WTC11 (cell line): Measurements from ENCODE around the gene CRY2. TPM values are rescaled to one million over a fixed set of nuclear protein-coding genes. Genes with fewer than 3 reads are reported as not detected.

ENCODE experiments used
- ATAC-seq: fragments of 200-7000 bp; cut with Tn5 transposase; 2 replicates; pipeline ENCODE4 v1.10.0; 2021; ENCODE audit warnings: mild to moderate bottlenecking, moderate library complexity
- CTCF ChIA-PET: fragments of 300-600 bp; sonication (Branson Sonifier 250); formaldehyde crosslinking; loops from one replicate; lab custom pipeline; 2021; ENCODE audit warnings: antibody characterized with exemption; lab: Charles Lee
- POLR2A ChIA-PET: fragments of 350-600 bp; sonication (Branson Sonifier 250); formaldehyde crosslinking; loops from one replicate; lab custom pipeline; 2021; ENCODE audit warnings: antibody characterized with exemption; lab: Charles Lee
- DNase-seq: peaks from one replicate; pipeline ENCODE4 v3.0.0; 2021; ENCODE audit warnings: low spot score
- H3K27ac Mint-ChIP-seq: 2 replicates; pipeline ENCODE4 v1.8.0; 2021; ENCODE audit warnings: mixed read lengths
- H3K27me3 Mint-ChIP-seq: 2 replicates; pipeline ENCODE4 v1.8.0; 2021; ENCODE audit warnings: low read depth, mild to moderate bottlenecking, moderate library complexity, mixed read lengths
- H3K36me3 Mint-ChIP-seq: 2 replicates; pipeline ENCODE4 v1.8.0; 2021; ENCODE audit warnings: mixed read lengths
- H3K4me1 Mint-ChIP-seq: 2 replicates; pipeline ENCODE4 v1.8.0; 2022; ENCODE audit warnings: mixed read lengths
- H3K4me3 Mint-ChIP-seq: 2 replicates; pipeline ENCODE4 v1.8.0; 2021; ENCODE audit warnings: mild to moderate bottlenecking, moderate library complexity, mixed read lengths
- H3K9me3 Mint-ChIP-seq: 2 replicates; pipeline ENCODE4 v1.8.0; 2021; ENCODE audit warnings: mixed read lengths
- ATF1 ChIP-seq: sonication (generic); formaldehyde crosslinking; IDR thresholded peaks from 2 replicates; pipeline ENCODE4 v1.8.1; 2023; ENCODE audit warnings: mild to moderate bottlenecking, moderate library complexity, missing genetic modification reagents
- FOXK1 ChIP-seq: sonication (generic); formaldehyde crosslinking; IDR thresholded peaks from 2 replicates; pipeline ENCODE4 v1.8.0; 2022; ENCODE audit warnings: mild to moderate bottlenecking, moderate library complexity, missing genetic modification reagents
- FOXP1 ChIP-seq: sonication (generic); formaldehyde crosslinking; IDR thresholded peaks from 2 replicates; pipeline ENCODE4 v1.8.0; 2022; ENCODE audit warnings: missing genetic modification reagents, mild to moderate bottlenecking, moderate library complexity, borderline replicate concordance
- GABPB1 ChIP-seq: sonication (generic); formaldehyde crosslinking; IDR thresholded peaks from 2 replicates; pipeline ENCODE4 v1.8.1; 2023; ENCODE audit warnings: mild to moderate bottlenecking, missing genetic modification reagents
- IRF2 ChIP-seq: sonication (generic); formaldehyde crosslinking; IDR thresholded peaks from 2 replicates; pipeline ENCODE4 v1.8.0; 2022; ENCODE audit warnings: low read depth, missing genetic modification reagents, borderline replicate concordance
- RORB ChIP-seq: fragments of 250-450 bp; sonication (Bioruptor Pico); IDR thresholded peaks from 2 replicates; pipeline ENCODE4 v1.9.0; 2021; ENCODE audit warnings: mild to moderate bottlenecking
- SP1 ChIP-seq: sonication (generic); formaldehyde crosslinking; conservative IDR thresholded peaks from 2 replicates; pipeline ENCODE4 v1.8.1; 2022; ENCODE audit warnings: missing genetic modification reagents
- TCF7 ChIP-seq: sonication (generic); formaldehyde crosslinking; IDR thresholded peaks from 2 replicates; pipeline ENCODE4 v1.8.0; 2022; ENCODE audit warnings: mild to moderate bottlenecking, low read depth, missing genetic modification reagents, moderate library complexity
- ZBTB21 ChIP-seq: sonication (generic); formaldehyde crosslinking; IDR thresholded peaks from 2 replicates; pipeline ENCODE4 v1.8.1; 2023; ENCODE audit warnings: mild to moderate bottlenecking, missing genetic modification reagents, borderline replicate concordance
- ZNF396 ChIP-seq: fragments of 250-450 bp; sonication (Bioruptor Pico); IDR thresholded peaks from 2 replicates; pipeline ENCODE4 v1.8.0; 2021; ENCODE audit warnings: mild to moderate bottlenecking, moderate library complexity, borderline replicate concordance
- ZNF671 ChIP-seq: fragments of 250-450 bp; sonication (Bioruptor Pico); IDR thresholded peaks from 2 replicates; pipeline ENCODE4 v1.8.0; 2021; ENCODE audit warnings: mild to moderate bottlenecking
- total RNA-seq: library from RNA; stranded (reverse); gene quantifications from 3 replicates; pipeline ENCODE4 v1.2.3, GENCODE V29; 2021
- TF ChIP-seq, protein P1 (sequence below): sonication (generic); formaldehyde crosslinking; IDR thresholded peaks from 2 replicates; pipeline ENCODE4 v1.8.1; 2023; ENCODE audit warnings: mild to moderate bottlenecking, missing genetic modification reagents, moderate library complexity
- TF ChIP-seq, protein P2 (sequence below): sonication (generic); formaldehyde crosslinking; IDR thresholded peaks from 2 replicates; pipeline ENCODE4 v1.8.0; 2022; ENCODE audit warnings: mild to moderate bottlenecking, missing genetic modification reagents
- TF ChIP-seq, protein P3 (sequence below): sonication (generic); formaldehyde crosslinking; IDR thresholded peaks from 2 replicates; pipeline ENCODE4 v1.8.0; 2022; ENCODE audit warnings: mild to moderate bottlenecking, missing genetic modification reagents
- TF ChIP-seq, protein P4 (sequence below): sonication (generic); formaldehyde crosslinking; IDR thresholded peaks from 2 replicates; pipeline ENCODE4 v1.8.1; 2022; ENCODE audit warnings: missing genetic modification reagents, borderline replicate concordance
- TF ChIP-seq, protein P5 (sequence below): sonication (generic); formaldehyde crosslinking; IDR thresholded peaks from 2 replicates; pipeline ENCODE4 v1.8.0; 2022; ENCODE audit warnings: mild to moderate bottlenecking, missing genetic modification reagents
- TF ChIP-seq, protein P6 (sequence below): fragments of 250-450 bp; sonication (Bioruptor Pico); conservative IDR thresholded peaks from 2 replicates; pipeline ENCODE4 v1.9.0; 2021; ENCODE audit warnings: mild to moderate bottlenecking
- TF ChIP-seq, protein P7 (sequence below): sonication (generic); formaldehyde crosslinking; IDR thresholded peaks from 2 replicates; pipeline ENCODE4 v1.8.1; 2023; ENCODE audit warnings: mild to moderate bottlenecking, missing genetic modification reagents
- TF ChIP-seq, protein P8 (sequence below): fragments of 250-450 bp; sonication (Bioruptor Pico); IDR thresholded peaks from 2 replicates; pipeline ENCODE4 v1.9.0; 2021; ENCODE audit warnings: mild to moderate bottlenecking, borderline replicate concordance

Gene CRY2
- total RNA-seq, 1 experiment from 2014 or later, result 18.3 TPM

DNA sequence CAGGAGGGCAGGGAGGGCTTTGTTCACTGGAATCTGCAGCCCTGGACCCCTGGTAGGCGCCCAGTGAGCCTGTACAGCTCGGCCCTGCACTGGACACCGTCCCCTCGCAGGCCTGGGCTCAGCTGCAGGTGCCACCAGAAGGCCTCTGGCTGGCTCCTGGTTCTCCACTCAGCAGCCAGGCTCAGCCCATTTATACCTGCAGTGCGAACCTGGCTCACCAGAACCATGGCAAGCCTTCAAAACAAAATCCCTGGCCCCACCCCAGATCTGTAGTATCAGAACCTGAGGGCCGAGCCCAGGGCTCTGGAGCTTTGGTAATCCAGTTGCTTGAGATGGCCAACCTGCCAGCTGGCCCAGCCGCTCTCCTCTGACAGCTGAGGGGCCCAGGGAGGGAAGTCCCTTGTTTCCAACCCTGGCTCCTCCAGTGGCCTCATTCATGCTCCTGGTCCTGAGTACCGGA, 60.7 kb downstream of the CRY2 start:
- no peak for DNase-seq
- TF ChIP-seq RORB (CRISPR knock-in tag) (no peak), TCF7 (CRISPR knock-in tag) (no peak), GABPB1 (CRISPR knock-in tag) (no peak), IRF2 (CRISPR knock-in tag) (no peak), FOXK1 (no peak), ZNF671 (CRISPR knock-in tag) (no peak), ATF1 (CRISPR knock-in tag) (no peak), FOXP1 (CRISPR knock-in tag) (no peak), SP1 (CRISPR knock-in tag) (no peak), ZBTB21 (CRISPR knock-in tag) (no peak), ZNF396 (CRISPR knock-in tag) (no peak)
- TF ChIP-seq, protein P1, sequence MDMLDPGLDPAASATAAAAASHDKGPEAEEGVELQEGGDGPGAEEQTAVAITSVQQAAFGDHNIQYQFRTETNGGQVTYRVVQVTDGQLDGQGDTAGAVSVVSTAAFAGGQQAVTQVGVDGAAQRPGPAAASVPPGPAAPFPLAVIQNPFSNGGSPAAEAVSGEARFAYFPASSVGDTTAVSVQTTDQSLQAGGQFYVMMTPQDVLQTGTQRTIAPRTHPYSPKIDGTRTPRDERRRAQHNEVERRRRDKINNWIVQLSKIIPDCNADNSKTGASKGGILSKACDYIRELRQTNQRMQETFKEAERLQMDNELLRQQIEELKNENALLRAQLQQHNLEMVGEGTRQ (CRISPR knock-in tag), result no peak
- TF ChIP-seq, protein P2, sequence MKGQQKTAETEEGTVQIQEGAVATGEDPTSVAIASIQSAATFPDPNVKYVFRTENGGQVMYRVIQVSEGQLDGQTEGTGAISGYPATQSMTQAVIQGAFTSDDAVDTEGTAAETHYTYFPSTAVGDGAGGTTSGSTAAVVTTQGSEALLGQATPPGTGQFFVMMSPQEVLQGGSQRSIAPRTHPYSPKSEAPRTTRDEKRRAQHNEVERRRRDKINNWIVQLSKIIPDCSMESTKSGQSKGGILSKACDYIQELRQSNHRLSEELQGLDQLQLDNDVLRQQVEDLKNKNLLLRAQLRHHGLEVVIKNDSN (CRISPR knock-in tag), result no peak
- TF ChIP-seq, protein P3, sequence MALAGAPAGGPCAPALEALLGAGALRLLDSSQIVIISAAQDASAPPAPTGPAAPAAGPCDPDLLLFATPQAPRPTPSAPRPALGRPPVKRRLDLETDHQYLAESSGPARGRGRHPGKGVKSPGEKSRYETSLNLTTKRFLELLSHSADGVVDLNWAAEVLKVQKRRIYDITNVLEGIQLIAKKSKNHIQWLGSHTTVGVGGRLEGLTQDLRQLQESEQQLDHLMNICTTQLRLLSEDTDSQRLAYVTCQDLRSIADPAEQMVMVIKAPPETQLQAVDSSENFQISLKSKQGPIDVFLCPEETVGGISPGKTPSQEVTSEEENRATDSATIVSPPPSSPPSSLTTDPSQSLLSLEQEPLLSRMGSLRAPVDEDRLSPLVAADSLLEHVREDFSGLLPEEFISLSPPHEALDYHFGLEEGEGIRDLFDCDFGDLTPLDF (CRISPR knock-in tag), result no peak
- TF ChIP-seq, protein P4, sequence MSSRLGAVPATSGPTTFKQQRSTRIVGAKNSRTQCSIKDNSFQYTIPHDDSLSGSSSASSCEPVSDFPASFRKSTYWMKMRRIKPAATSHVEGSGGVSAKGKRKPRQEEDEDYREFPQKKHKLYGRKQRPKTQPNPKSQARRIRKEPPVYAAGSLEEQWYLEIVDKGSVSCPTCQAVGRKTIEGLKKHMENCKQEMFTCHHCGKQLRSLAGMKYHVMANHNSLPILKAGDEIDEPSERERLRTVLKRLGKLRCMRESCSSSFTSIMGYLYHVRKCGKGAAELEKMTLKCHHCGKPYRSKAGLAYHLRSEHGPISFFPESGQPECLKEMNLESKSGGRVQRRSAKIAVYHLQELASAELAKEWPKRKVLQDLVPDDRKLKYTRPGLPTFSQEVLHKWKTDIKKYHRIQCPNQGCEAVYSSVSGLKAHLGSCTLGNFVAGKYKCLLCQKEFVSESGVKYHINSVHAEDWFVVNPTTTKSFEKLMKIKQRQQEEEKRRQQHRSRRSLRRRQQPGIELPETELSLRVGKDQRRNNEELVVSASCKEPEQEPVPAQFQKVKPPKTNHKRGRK, result no peak
- TF ChIP-seq, protein P5, sequence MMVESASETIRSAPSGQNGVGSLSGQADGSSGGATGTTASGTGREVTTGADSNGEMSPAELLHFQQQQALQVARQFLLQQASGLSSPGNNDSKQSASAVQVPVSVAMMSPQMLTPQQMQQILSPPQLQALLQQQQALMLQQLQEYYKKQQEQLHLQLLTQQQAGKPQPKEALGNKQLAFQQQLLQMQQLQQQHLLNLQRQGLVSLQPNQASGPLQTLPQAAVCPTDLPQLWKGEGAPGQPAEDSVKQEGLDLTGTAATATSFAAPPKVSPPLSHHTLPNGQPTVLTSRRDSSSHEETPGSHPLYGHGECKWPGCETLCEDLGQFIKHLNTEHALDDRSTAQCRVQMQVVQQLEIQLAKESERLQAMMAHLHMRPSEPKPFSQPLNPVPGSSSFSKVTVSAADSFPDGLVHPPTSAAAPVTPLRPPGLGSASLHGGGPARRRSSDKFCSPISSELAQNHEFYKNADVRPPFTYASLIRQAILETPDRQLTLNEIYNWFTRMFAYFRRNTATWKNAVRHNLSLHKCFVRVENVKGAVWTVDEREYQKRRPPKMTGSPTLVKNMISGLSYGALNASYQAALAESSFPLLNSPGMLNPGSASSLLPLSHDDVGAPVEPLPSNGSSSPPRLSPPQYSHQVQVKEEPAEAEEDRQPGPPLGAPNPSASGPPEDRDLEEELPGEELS (CRISPR knock-in tag), result no peak
- TF ChIP-seq, protein P6, sequence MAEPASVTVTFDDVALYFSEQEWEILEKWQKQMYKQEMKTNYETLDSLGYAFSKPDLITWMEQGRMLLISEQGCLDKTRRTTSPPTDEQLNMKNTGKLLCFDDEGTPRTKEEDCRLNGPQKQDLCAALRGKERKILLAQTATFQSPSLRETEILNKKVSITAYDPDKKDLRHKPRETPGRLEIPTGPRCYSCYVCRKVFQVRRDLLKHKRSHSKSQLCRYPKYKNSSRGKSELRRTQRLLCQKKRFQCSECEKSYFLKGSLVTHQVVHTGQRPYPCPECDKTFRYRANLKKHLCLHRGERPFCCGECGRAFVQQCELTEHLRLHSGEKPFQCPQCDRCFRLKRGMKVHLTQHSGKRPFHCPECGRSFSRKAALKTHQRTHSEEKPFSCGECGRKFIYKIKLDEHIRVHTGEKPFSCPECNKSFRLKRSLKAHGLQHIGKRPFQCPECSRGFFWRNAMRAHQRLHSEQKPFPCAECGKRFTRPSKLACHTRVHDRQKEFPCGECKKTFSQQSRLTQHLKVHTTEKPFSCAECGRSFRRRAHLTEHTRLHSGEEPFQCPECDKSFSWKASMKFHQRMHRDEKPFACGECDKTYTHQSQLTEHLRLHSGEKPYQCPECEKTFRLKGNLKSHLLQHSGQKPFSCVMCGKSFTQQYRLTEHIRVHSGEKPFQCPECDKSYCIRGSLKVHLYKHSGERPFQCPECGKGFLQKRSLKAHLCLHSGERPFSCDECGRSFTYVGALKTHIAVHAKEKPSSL (CRISPR knock-in tag), result no peak
- TF ChIP-seq, protein P7, sequence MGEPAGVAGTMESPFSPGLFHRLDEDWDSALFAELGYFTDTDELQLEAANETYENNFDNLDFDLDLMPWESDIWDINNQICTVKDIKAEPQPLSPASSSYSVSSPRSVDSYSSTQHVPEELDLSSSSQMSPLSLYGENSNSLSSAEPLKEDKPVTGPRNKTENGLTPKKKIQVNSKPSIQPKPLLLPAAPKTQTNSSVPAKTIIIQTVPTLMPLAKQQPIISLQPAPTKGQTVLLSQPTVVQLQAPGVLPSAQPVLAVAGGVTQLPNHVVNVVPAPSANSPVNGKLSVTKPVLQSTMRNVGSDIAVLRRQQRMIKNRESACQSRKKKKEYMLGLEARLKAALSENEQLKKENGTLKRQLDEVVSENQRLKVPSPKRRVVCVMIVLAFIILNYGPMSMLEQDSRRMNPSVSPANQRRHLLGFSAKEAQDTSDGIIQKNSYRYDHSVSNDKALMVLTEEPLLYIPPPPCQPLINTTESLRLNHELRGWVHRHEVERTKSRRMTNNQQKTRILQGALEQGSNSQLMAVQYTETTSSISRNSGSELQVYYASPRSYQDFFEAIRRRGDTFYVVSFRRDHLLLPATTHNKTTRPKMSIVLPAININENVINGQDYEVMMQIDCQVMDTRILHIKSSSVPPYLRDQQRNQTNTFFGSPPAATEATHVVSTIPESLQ (CRISPR knock-in tag), result no peak
- TF ChIP-seq, protein P8, sequence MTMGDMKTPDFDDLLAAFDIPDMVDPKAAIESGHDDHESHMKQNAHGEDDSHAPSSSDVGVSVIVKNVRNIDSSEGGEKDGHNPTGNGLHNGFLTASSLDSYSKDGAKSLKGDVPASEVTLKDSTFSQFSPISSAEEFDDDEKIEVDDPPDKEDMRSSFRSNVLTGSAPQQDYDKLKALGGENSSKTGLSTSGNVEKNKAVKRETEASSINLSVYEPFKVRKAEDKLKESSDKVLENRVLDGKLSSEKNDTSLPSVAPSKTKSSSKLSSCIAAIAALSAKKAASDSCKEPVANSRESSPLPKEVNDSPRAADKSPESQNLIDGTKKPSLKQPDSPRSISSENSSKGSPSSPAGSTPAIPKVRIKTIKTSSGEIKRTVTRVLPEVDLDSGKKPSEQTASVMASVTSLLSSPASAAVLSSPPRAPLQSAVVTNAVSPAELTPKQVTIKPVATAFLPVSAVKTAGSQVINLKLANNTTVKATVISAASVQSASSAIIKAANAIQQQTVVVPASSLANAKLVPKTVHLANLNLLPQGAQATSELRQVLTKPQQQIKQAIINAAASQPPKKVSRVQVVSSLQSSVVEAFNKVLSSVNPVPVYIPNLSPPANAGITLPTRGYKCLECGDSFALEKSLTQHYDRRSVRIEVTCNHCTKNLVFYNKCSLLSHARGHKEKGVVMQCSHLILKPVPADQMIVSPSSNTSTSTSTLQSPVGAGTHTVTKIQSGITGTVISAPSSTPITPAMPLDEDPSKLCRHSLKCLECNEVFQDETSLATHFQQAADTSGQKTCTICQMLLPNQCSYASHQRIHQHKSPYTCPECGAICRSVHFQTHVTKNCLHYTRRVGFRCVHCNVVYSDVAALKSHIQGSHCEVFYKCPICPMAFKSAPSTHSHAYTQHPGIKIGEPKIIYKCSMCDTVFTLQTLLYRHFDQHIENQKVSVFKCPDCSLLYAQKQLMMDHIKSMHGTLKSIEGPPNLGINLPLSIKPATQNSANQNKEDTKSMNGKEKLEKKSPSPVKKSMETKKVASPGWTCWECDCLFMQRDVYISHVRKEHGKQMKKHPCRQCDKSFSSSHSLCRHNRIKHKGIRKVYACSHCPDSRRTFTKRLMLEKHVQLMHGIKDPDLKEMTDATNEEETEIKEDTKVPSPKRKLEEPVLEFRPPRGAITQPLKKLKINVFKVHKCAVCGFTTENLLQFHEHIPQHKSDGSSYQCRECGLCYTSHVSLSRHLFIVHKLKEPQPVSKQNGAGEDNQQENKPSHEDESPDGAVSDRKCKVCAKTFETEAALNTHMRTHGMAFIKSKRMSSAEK (CRISPR knock-in tag), result no peak
- H3K27me3 Mint-ChIP-seq, result no peaks in the 10 kb centered on the region
- H3K4me3 Mint-ChIP-seq, result no peak overlapping the region
- ChIA-PET CTCF (interaction anchor here (1.4 to 2.0 kb wide), 2 partner anchors 27 to 35 kb away, joined by 4 to 5 read pairs; no protein-coding TSS in a partner anchor), POLR2A (interaction anchor here (0.7 to 1.0 kb wide), 2 partner anchors 15 to 42 kb away, joined by 3 to 4 read pairs; no protein-coding TSS in a partner anchor)
- peak overlapping the region; percentile 85 for H3K27ac Mint-ChIP-seq
- no peak for ATAC-seq
- 0 out of 2 replicates have a peak, but pooled peaks cover 3% of the 10 kb centered on the region for H3K36me3 Mint-ChIP-seq
- no peaks in the 10 kb centered on the region for H3K9me3 Mint-ChIP-seq
- H3K4me1 Mint-ChIP-seq, result no peaks in the 10 kb centered on the region; the same call in 1 of the 2 replicates
